ENCODE measurements around the gene MEIKIN.

DNA sequence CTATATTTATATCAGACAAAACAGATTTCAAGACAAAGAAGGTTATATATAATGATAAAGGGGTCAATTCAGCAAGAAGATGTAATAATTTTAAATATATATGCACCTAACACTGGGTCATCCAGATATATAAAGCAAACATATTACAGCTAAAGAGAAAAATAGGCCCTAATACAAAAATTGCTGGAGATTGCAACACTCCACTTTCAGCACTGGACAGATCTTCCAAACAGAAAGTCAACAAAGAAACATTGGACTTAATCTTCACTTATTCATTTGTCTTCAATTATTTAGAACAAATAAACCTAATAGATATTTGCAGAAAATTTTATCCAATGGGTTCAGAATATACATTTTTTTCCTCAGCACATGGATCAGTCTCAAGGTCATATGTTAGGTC lies 45.8 kb downstream of the MEIKIN start:
- TF ChIP-seq, protein P1, sequence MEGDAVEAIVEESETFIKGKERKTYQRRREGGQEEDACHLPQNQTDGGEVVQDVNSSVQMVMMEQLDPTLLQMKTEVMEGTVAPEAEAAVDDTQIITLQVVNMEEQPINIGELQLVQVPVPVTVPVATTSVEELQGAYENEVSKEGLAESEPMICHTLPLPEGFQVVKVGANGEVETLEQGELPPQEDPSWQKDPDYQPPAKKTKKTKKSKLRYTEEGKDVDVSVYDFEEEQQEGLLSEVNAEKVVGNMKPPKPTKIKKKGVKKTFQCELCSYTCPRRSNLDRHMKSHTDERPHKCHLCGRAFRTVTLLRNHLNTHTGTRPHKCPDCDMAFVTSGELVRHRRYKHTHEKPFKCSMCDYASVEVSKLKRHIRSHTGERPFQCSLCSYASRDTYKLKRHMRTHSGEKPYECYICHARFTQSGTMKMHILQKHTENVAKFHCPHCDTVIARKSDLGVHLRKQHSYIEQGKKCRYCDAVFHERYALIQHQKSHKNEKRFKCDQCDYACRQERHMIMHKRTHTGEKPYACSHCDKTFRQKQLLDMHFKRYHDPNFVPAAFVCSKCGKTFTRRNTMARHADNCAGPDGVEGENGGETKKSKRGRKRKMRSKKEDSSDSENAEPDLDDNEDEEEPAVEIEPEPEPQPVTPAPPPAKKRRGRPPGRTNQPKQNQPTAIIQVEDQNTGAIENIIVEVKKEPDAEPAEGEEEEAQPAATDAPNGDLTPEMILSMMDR (IDR thresholded peaks at IDR 0.05), result no peak
- TF ChIP-seq EZH2 (IDR thresholded peaks at IDR 0.05), result no peak
